HG02973 (cell line): ENCODE data around the gene HSD11B1L.
"Not testable (repeated sequence)": the region's sequence is repeated elsewhere in the genome, so short reads cannot be mapped to it uniquely, and the experiment has no call there.

Experiments used
- ATAC-seq: cut with Tn5 transposase; IDR thresholded peaks from one replicate; pipeline ENCODE4 v1.9.1; 2021; ENCODE audit warnings: moderate library complexity; ENCODE audit not compliant: unreplicated experiment

Gene HSD11B1L

GRCh38 chr19:5686647-5687359 is 6.0 kb downstream of the HSD11B1L start:
- peak; percentile 41 for ATAC-seq

- ATAC-seq: no peak
Observed at GRCh38 chr19:5687360-5688198, 6.8 kb downstream of the HSD11B1L start.

GRCh38 chr19:5688262-5688881 is 7.5 kb downstream of the HSD11B1L start:
- ATAC-seq: not testable (repeated sequence)

- peak; percentile 41 for ATAC-seq
Observed at GRCh38 chr19:5690125-5690954, 9.5 kb downstream of the HSD11B1L start, which contains the start of gene RPL36. Gene RPL36 (plus strand): TSS chr19:5690295. CDS start chr19:5690508, 213 bp downstream.

- ATAC-seq: no peak
Observed at GRCh38 chr19:5690955-5691821, 10.4 kb downstream of the HSD11B1L start.

- no peak for ATAC-seq
Observed at GRCh38 chr19:5691822-5692722, 11.2 kb downstream of the HSD11B1L start.

- no peak for ATAC-seq
Observed at GRCh38 chr19:5692723-5693194, 11.9 kb downstream of the HSD11B1L start.

- no peak for ATAC-seq
Observed at GRCh38 chr19:5693195-5694166, 12.7 kb downstream of the HSD11B1L start.

- no peak for ATAC-seq
Observed at GRCh38 chr19:5694167-5694955, 13.5 kb downstream of the HSD11B1L start.

- no peak for ATAC-seq
Observed at GRCh38 chr19:5694956-5695648, 14.3 kb downstream of the HSD11B1L start.

GRCh38 chr19:5695649-5696195 is 14.9 kb downstream of the HSD11B1L start:
- no peak for ATAC-seq

GRCh38 chr19:5696196-5697021 is 15.6 kb downstream of the HSD11B1L start:
- no peak for ATAC-seq

GRCh38 chr19:5697022-5697889 is 16.4 kb downstream of the HSD11B1L start:
- no peak for ATAC-seq
